GM12878 (cell line): Measurements from ENCODE around the gene TSHZ2.

Experiments used
- JUND ChIP-seq: IDR thresholded peaks from 2 replicates; pipeline ENCODE4 v1.6.1; 2012; ENCODE audit warnings: low read depth, mild to moderate bottlenecking, low read length, improper control_type of control experiment, moderate library complexity
- POLR2A ChIP-seq: IDR thresholded peaks from 2 replicates; pipeline ENCODE4 v1.6.1; 2011; ENCODE audit warnings: low read depth, mild to moderate bottlenecking, low read length
- TAF1 ChIP-seq: IDR thresholded peaks from 2 replicates; pipeline ENCODE4 v1.6.1; 2011; ENCODE audit warnings: mild to moderate bottlenecking, low read depth, low read length, borderline replicate concordance
- TF ChIP-seq, protein P1 (sequence below), 3 experiments: IDR thresholded peaks in 2 of 3; conservative IDR thresholded peaks in 1 of 3; 2 replicates each; pipeline ENCODE4 v1.5.1; 2011; ENCODE audit warnings: low read depth in 3 of 3, low read length in 3 of 3, mild to moderate bottlenecking in 3 of 3, control low read depth in 2 of 3, moderate library complexity in 2 of 3, inconsistent platforms in 1 of 3, mixed read lengths in 1 of 3; ENCODE audit not compliant: control insufficient read depth in 2 of 3, insufficient read depth in 1 of 3; ENCODE audit errors: extremely low read depth in 1 of 3

DNA sequence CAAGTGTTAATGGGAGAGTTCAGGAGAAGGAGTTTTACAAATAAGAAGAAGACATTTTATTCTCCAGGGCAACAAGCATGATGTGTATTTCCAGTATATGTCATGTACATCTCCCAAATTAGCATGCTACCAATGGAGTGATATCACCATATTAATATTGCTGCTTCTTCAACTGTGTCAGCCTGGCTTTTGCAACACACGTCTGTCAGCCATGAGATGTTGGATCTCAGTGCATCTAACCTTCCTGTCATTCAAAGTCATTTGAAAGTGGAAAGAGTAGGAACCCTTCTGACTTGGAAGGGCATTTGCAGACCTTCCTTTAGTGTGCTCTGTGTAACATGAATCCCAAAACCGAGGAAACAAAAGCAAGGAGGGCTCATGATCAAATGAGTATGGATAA lies 337.4 kb downstream of the TSHZ2 start:
- TF ChIP-seq, protein P1, sequence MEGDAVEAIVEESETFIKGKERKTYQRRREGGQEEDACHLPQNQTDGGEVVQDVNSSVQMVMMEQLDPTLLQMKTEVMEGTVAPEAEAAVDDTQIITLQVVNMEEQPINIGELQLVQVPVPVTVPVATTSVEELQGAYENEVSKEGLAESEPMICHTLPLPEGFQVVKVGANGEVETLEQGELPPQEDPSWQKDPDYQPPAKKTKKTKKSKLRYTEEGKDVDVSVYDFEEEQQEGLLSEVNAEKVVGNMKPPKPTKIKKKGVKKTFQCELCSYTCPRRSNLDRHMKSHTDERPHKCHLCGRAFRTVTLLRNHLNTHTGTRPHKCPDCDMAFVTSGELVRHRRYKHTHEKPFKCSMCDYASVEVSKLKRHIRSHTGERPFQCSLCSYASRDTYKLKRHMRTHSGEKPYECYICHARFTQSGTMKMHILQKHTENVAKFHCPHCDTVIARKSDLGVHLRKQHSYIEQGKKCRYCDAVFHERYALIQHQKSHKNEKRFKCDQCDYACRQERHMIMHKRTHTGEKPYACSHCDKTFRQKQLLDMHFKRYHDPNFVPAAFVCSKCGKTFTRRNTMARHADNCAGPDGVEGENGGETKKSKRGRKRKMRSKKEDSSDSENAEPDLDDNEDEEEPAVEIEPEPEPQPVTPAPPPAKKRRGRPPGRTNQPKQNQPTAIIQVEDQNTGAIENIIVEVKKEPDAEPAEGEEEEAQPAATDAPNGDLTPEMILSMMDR (IDR thresholded peaks at IDR 0.05 in 2 of 3, conservative IDR thresholded peaks at IDR 0.05 in 1 of 3; ENCODE audit: control insufficient read depth in 2 of 3, extremely low read depth in 1 of 3, insufficient read depth in 1 of 3, low read depth in 3 of 3, low read length in 3 of 3): no peak
- TF ChIP-seq POLR2A: no peak
- no peak for TF ChIP-seq JUND
- no peak for TF ChIP-seq TAF1
